ENCODE data around the gene HPS1. TPM values are rescaled to one million over a fixed set of nuclear protein-coding genes. Genes with fewer than 3 reads are reported as not detected.
"Not testable (repeated sequence)": the region's sequence is repeated elsewhere in the genome, so short reads cannot be mapped to it uniquely, and the experiment has no call there.

HPS1 gene
- total and polyA plus RNA-seq, 2 of the 8 experiments (the other 6 are each of a cell fraction or from before 2014, with no cell fraction given): 38.7 to 61.7 TPM

GRCh38 chr10:98383134-98383667 is 63.5 kb downstream of the HPS1 start:
- not testable (repeated sequence) for H2AK5ac ChIP-seq (ENCODE audit: low read depth, low read length); H2BK120ac ChIP-seq (replicated peaks; ENCODE audit: low read depth, low read length); H2BK20ac ChIP-seq (ENCODE audit: low read length); H3K9me3 ChIP-seq (ENCODE audit: insufficient read depth in 2 of 2, low read depth in 1 of 2, low read length in 1 of 2); H3K14ac ChIP-seq (ENCODE audit: insufficient read length); H3K9ac ChIP-seq (replicated peaks in 1 of 4; ENCODE audit: extremely low read depth in 1 of 4, low read depth in 3 of 4, low read length in 3 of 4); H3K4me2 ChIP-seq (ENCODE audit: insufficient read depth in 1 of 2, low read depth in 2 of 2, low read length in 2 of 2); H3K4me1 ChIP-seq (replicated peaks in 1 of 4; ENCODE audit: control insufficient read depth in 3 of 4, insufficient read depth in 4 of 4, low read length in 3 of 4); H2AFZ ChIP-seq (ENCODE audit: low read length); H3K56ac ChIP-seq (replicated peaks; ENCODE audit: insufficient read length, low read depth, low read length); H4K20me1 ChIP-seq (replicated peaks in 1 of 2; ENCODE audit: control insufficient read depth in 1 of 2, insufficient read depth in 2 of 2, low read length in 2 of 2); H2BK15ac ChIP-seq (ENCODE audit: low read length); H3K23me2 ChIP-seq (ENCODE audit: low read depth, low read length); H4K5ac ChIP-seq (ENCODE audit: insufficient read length, low read depth, low read length); H4K91ac ChIP-seq (replicated peaks; ENCODE audit: insufficient read length, low read length); H3K79me1 ChIP-seq (ENCODE audit: low read depth, low read length); H2BK5ac ChIP-seq (ENCODE audit: low read depth, low read length); H3K27ac ChIP-seq (ENCODE audit: low read depth, low read length); H2BK12ac ChIP-seq (ENCODE audit: low read depth, low read length); H3K27me3 ChIP-seq (replicated peaks in 1 of 4; ENCODE audit: control insufficient read depth in 3 of 4, extremely low read depth in 1 of 4, insufficient read depth in 3 of 4, low read length in 3 of 4); H3K4me3 ChIP-seq (ENCODE audit: extremely low read depth in 1 of 4, insufficient read depth in 2 of 4, low read depth in 3 of 4, low read length in 4 of 4); H3K36me3 ChIP-seq (ENCODE audit: control insufficient read depth in 2 of 4, insufficient read depth in 4 of 4, low read length in 3 of 4); FAIRE-seq; H3K79me2 ChIP-seq (ENCODE audit: control insufficient read depth in 1 of 2, insufficient read depth in 2 of 2, low read length in 2 of 2); H3K4ac ChIP-seq (replicated peaks; ENCODE audit: insufficient read length, low read depth, low read length); H3K18ac ChIP-seq (ENCODE audit: extremely low read depth, low read length); H4K8ac ChIP-seq (ENCODE audit: extremely low read depth, insufficient read depth, low read length); DNase-seq (ENCODE audit: low read depth in 1 of 2, low spot score in 2 of 2); H3K23ac ChIP-seq (ENCODE audit: insufficient read length)
- POLR2A ChIA-PET (ENCODE audit: partially characterized antibody): interaction anchor here (0.6 to 0.9 kb wide), 2 partner anchors 9 to 1850 kb away, joined by 3 read pairs; no protein-coding TSS in a partner anchor
- CTCF ChIA-PET (ENCODE audit: partially characterized antibody): interaction anchor here (1.4 to 1.6 kb wide), 2 partner anchors 11 to 51 kb away, joined by 3 to 6 read pairs; no protein-coding TSS in a partner anchor
- 89% methylated on average over 7 of the region's 7 CpGs; no CpG with 5 or more reads in 1 of the 2 experiments for WGBS, 2 experiments (ENCODE audit: extremely low coverage in 1 of 2, insufficient coverage in 1 of 2, insufficient read length in 1 of 2, insufficient replicate concordance in 2 of 2, low coverage in 1 of 2, low lambda C conversion rate in 2 of 2, missing lambda C conversion rate in 1 of 2)

All from H1 (cell line).